Measurements from ENCODE around the gene VWA2.

The VWA2 gene, protein sequence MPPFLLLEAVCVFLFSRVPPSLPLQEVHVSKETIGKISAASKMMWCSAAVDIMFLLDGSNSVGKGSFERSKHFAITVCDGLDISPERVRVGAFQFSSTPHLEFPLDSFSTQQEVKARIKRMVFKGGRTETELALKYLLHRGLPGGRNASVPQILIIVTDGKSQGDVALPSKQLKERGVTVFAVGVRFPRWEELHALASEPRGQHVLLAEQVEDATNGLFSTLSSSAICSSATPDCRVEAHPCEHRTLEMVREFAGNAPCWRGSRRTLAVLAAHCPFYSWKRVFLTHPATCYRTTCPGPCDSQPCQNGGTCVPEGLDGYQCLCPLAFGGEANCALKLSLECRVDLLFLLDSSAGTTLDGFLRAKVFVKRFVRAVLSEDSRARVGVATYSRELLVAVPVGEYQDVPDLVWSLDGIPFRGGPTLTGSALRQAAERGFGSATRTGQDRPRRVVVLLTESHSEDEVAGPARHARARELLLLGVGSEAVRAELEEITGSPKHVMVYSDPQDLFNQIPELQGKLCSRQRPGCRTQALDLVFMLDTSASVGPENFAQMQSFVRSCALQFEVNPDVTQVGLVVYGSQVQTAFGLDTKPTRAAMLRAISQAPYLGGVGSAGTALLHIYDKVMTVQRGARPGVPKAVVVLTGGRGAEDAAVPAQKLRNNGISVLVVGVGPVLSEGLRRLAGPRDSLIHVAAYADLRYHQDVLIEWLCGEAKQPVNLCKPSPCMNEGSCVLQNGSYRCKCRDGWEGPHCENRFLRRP

GRCh38 chr10:114239117-114239993, at the start of gene VWA2:
Gene VWA2, plus strand, starts transcription at chr10:114239254. Its CDS starts 9,460 bp downstream, at chr10:114248714.
- Histone ChIP-seq H3K4me1 (ENCODE audit: insufficient read depth, low read length) (peaks cover 8% of the 10 kb centered on the region; the same call in 1 of the 2 replicates), H3K9ac (ENCODE audit: low read depth, low read length) (peak within 1 kb of the TSS; percentile 72), H3K4me3 (ENCODE audit: low read length) (peak within 1 kb of the TSS; percentile 77), H3K27me3 (ENCODE audit: insufficient read depth, low read length) (peaks cover 57% of the 10 kb centered on the region), H3K27ac (ENCODE audit: low read length) (no peak within 1 kb of the TSS), H3K36me3 (ENCODE audit: insufficient read depth, low read depth, low read length) (no peaks in the 10 kb centered on the region), H3K9me3 (ENCODE audit: insufficient read depth, low read depth, low read length) (no peaks in the 10 kb centered on the region)

DNA sequence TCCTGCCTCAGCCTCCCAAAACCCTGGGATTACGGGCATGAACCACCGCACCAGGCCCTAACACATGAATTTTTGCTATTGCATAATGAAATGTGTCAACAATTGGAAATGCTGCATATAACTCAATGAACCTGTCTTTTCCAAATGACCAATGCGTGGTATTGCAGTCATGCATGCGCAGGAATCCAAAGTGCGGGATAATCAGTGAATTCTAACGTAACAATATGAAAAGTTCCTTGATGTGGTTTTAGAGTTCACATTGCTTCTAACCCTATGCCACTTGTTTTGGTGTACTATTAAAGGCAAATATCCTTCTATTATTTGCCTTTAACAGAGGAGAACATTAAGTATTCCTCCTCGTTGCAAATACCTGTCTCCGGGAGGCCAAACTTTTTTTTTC, 49.4 kb upstream of the VWA2 start:
- Histone ChIP-seq H3K27ac (ENCODE audit: low read length) (no peak overlapping the region), H3K27me3 (ENCODE audit: insufficient read depth, low read length) (no peaks in the 10 kb centered on the region), H3K36me3 (ENCODE audit: insufficient read depth, low read depth, low read length) (no peaks in the 10 kb centered on the region), H3K4me1 (ENCODE audit: insufficient read depth, low read length) (no peaks in the 10 kb centered on the region), H3K9ac (ENCODE audit: low read depth, low read length) (no peak overlapping the region), H3K9me3 (ENCODE audit: insufficient read depth, low read depth, low read length) (no peaks in the 10 kb centered on the region), H3K4me3 (ENCODE audit: low read length) (no peak overlapping the region)

DNA sequence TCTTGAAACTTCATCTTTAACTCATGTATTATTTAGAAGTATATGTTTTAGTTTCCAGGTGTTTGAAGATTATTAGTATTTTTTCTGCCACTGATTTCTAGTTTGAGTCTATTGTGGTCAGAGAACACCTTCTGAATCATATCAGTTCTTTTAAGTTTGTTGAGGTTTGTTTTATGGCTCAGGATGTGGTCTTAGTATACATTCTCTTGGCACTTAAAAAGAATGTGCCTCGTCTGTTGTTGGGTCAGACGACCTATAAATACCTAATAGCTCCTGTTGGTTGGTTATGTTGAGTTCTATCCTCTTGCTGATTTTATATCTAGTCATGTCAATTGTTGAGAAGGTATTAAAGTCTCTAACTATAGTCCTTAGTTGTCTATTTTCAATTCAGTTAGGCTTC, 44.0 kb upstream of the VWA2 start:
- Histone ChIP-seq H3K4me1 (ENCODE audit: insufficient read depth, low read length) (no peaks in the 10 kb centered on the region), H3K27ac (ENCODE audit: low read length) (no peak overlapping the region), H3K9ac (ENCODE audit: low read depth, low read length) (no peak overlapping the region), H3K27me3 (ENCODE audit: insufficient read depth, low read length) (no peaks in the 10 kb centered on the region), H3K9me3 (ENCODE audit: insufficient read depth, low read depth, low read length) (no peaks in the 10 kb centered on the region), H3K4me3 (ENCODE audit: low read length) (no peak overlapping the region), H3K36me3 (ENCODE audit: insufficient read depth, low read depth, low read length) (no peaks in the 10 kb centered on the region)

- no peak overlapping the region for H3K4me3 ChIP-seq (ENCODE audit: low read length)
Measured at GRCh38 chr10:114199239-114199638, 39.8 kb upstream of the VWA2 start.

GRCh38 chr10:114202812-114203211, 36.2 kb upstream of the VWA2 start:
- Histone ChIP-seq H3K27me3 (ENCODE audit: insufficient read depth, low read length) (no peaks in the 10 kb centered on the region), H3K36me3 (ENCODE audit: insufficient read depth, low read depth, low read length) (no peaks in the 10 kb centered on the region), H3K27ac (ENCODE audit: low read length) (no peak overlapping the region), H3K4me3 (ENCODE audit: low read length) (no peak overlapping the region), H3K9ac (ENCODE audit: low read depth, low read length) (no peak overlapping the region), H3K4me1 (ENCODE audit: insufficient read depth, low read length) (no peaks in the 10 kb centered on the region), H3K9me3 (ENCODE audit: insufficient read depth, low read depth, low read length) (no peaks in the 10 kb centered on the region)

More at GRCh38 chr10:114199239-114199638, 39.8 kb upstream of the VWA2 start:
- Histone ChIP-seq H3K36me3 (ENCODE audit: insufficient read depth, low read depth, low read length) (no peaks in the 10 kb centered on the region), H3K27me3 (ENCODE audit: insufficient read depth, low read length) (no peaks in the 10 kb centered on the region), H3K27ac (ENCODE audit: low read length) (no peak overlapping the region), H3K4me1 (ENCODE audit: insufficient read depth, low read length) (no peaks in the 10 kb centered on the region), H3K9ac (ENCODE audit: low read depth, low read length) (no peak overlapping the region), H3K9me3 (ENCODE audit: insufficient read depth, low read depth, low read length) (no peaks in the 10 kb centered on the region)

DNA sequence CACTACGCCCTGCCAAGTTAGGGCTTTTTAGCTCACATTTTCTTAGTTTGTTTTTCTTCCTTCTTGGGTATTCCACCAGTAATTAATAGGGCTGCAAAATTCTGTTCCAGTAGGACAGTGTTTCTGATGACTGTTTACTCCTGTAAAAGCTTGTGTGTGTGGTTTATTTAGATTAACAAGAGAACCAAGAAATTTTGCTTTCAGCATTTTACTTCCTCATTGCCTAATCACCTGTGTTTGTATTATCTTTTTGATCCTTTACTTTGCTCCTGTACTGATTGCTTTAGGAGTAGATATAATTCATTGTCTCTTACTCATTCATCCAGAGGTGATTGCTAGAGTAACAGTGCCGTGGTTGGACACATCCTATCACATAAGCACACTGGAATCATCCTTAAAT, 32.2 kb upstream of the VWA2 start:
- Histone ChIP-seq H3K4me1 (ENCODE audit: insufficient read depth, low read length) (no peaks in the 10 kb centered on the region), H3K27me3 (ENCODE audit: insufficient read depth, low read length) (no peaks in the 10 kb centered on the region), H3K4me3 (ENCODE audit: low read length) (no peak overlapping the region), H3K36me3 (ENCODE audit: insufficient read depth, low read depth, low read length) (no peaks in the 10 kb centered on the region), H3K27ac (ENCODE audit: low read length) (no peak overlapping the region), H3K9ac (ENCODE audit: low read depth, low read length) (no peak overlapping the region), H3K9me3 (ENCODE audit: insufficient read depth, low read depth, low read length) (no peaks in the 10 kb centered on the region)

- no peak overlapping the region for H3K27ac ChIP-seq (ENCODE audit: low read length)
- H3K4me1 ChIP-seq (ENCODE audit: insufficient read depth, low read length), result no peaks in the 10 kb centered on the region
- no peak overlapping the region for H3K9ac ChIP-seq (ENCODE audit: low read depth, low read length)
- H3K9me3 ChIP-seq (ENCODE audit: insufficient read depth, low read depth, low read length), result no peaks in the 10 kb centered on the region
- no peak overlapping the region for H3K4me3 ChIP-seq (ENCODE audit: low read length)
- H3K27me3 ChIP-seq (ENCODE audit: insufficient read depth, low read length), result no peaks in the 10 kb centered on the region
- H3K36me3 ChIP-seq (ENCODE audit: insufficient read depth, low read depth, low read length), result no peaks in the 10 kb centered on the region
Measured at GRCh38 chr10:114207349-114207748, 31.7 kb upstream of the VWA2 start.

GRCh38 chr10:114208351-114208750, 30.7 kb upstream of the VWA2 start:
- Histone ChIP-seq H3K9ac (ENCODE audit: low read depth, low read length) (no peak overlapping the region), H3K27ac (ENCODE audit: low read length) (no peak overlapping the region), H3K4me1 (ENCODE audit: insufficient read depth, low read length) (no peaks in the 10 kb centered on the region), H3K4me3 (ENCODE audit: low read length) (no peak overlapping the region), H3K27me3 (ENCODE audit: insufficient read depth, low read length) (no peaks in the 10 kb centered on the region), H3K9me3 (ENCODE audit: insufficient read depth, low read depth, low read length) (no peaks in the 10 kb centered on the region), H3K36me3 (ENCODE audit: insufficient read depth, low read depth, low read length) (no peaks in the 10 kb centered on the region)

DNA sequence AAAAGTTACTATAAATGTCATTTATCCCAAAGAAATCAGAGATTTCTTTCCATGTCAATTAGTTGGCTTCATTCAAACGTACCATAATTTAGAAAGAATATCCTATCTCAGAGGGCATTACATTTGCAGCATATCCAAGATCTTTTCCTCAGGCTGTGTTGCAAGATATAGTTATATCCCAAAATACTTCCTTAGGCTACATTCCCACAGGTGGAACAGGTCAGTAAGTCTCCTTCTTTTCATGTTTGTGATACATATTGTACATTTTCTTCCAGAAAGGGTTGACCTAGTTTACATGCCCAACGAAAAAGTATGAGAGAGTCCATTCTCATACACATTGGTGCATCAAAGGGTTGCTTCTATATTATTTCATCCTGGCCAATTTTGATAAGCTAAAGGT, 26.9 kb upstream of the VWA2 start:
- Histone ChIP-seq H3K27ac (ENCODE audit: low read length) (no peak overlapping the region), H3K36me3 (ENCODE audit: insufficient read depth, low read depth, low read length) (no peaks in the 10 kb centered on the region), H3K4me1 (ENCODE audit: insufficient read depth, low read length) (no peaks in the 10 kb centered on the region), H3K27me3 (ENCODE audit: insufficient read depth, low read length) (no peaks in the 10 kb centered on the region), H3K4me3 (ENCODE audit: low read length) (no peak overlapping the region), H3K9me3 (ENCODE audit: insufficient read depth, low read depth, low read length) (no peaks in the 10 kb centered on the region), H3K9ac (ENCODE audit: low read depth, low read length) (no peak overlapping the region)

DNA sequence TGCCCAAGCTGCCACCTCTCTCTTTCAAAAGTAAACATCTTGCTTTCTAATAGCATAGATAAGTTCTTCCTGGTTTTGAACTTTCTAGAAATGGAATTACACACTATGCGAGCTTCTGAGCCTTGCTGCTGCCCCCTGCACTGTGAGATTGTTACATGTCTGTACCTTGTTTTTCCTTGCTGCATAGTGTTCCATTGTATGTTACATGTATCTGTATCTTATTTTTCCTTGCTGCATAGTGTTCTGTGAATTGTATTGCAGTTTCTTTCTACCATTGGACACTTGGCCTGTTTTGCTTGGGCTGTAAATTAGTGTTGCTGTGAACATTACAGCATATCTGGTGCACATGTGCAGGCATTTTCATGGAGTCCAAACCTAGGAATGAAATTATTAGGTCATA, 24.0 kb upstream of the VWA2 start:
- Histone ChIP-seq H3K4me1 (ENCODE audit: insufficient read depth, low read length) (no peaks in the 10 kb centered on the region), H3K27ac (ENCODE audit: low read length) (no peak overlapping the region), H3K27me3 (ENCODE audit: insufficient read depth, low read length) (no peaks in the 10 kb centered on the region), H3K36me3 (ENCODE audit: insufficient read depth, low read depth, low read length) (no peaks in the 10 kb centered on the region), H3K9me3 (ENCODE audit: insufficient read depth, low read depth, low read length) (no peaks in the 10 kb centered on the region), H3K4me3 (ENCODE audit: low read length) (no peak overlapping the region), H3K9ac (ENCODE audit: low read depth, low read length) (no peak overlapping the region)

DNA sequence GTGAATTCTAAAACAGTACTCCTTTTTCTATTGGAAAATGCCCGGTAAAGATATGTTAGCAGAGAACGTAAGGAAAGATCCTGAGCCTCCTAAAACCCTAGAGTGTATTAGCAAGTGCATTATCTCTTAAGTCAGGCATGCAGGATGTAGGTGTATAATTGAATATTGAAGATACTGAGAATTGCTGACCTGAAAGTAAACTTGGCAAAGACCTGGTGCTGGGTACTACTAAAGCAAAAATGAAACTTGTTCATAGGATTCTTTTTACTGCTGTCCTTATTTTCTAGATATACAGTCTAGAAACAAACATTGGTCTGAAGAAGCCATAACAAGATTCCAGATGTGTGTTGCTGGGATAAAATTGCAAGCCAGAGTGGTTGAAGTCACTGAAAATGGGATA, 18.8 kb upstream of the VWA2 start:
- no peaks in the 10 kb centered on the region for H3K36me3 ChIP-seq (ENCODE audit: insufficient read depth, low read depth, low read length)
- no peaks in the 10 kb centered on the region for H3K27me3 ChIP-seq (ENCODE audit: insufficient read depth, low read length)
- H3K4me1 ChIP-seq (ENCODE audit: insufficient read depth, low read length), result no peaks in the 10 kb centered on the region
- no peaks in the 10 kb centered on the region for H3K9me3 ChIP-seq (ENCODE audit: insufficient read depth, low read depth, low read length)
- no peak overlapping the region for H3K9ac ChIP-seq (ENCODE audit: low read depth, low read length)
- H3K27ac ChIP-seq (ENCODE audit: low read length), result no peak overlapping the region
- no peak overlapping the region for H3K4me3 ChIP-seq (ENCODE audit: low read length)
